Stimulated activated effector memory CD8-positive, alpha-beta T cell treated with anti-CD3 and anti-CD28 coated beads, Interleukin-12 subunit alpha, Interleukin-12 subunit beta, amount 100 ng/mL, for 72 hours (primary cell): Measurements from ENCODE around the gene PRKN.
"Not testable (repeated sequence)": the region's sequence is repeated elsewhere in the genome, so short reads cannot be mapped to it uniquely, and the experiment has no call there.

Experiments used
- ATAC-seq: fragments of 150-1000 bp; cut with Tn5 transposase; 2 replicates; pipeline ENCODE4 v1.10.0; 2021
- DNase-seq, 2 donors: peaks; one replicate each; pipeline ENCODE4 v3.0.0; 2021 to 2022; ENCODE audit warnings: low spot score in 2 of 2
- H3K27ac Mint-ChIP-seq: one replicate; pipeline ENCODE4 v1.8.0; 2022; ENCODE audit warnings: mild to moderate bottlenecking, mixed read lengths
- H3K36me3 Mint-ChIP-seq: one replicate; pipeline ENCODE4 v1.8.0; 2022; ENCODE audit warnings: mild to moderate bottlenecking, mixed read lengths
- H3K4me1 Mint-ChIP-seq: one replicate; pipeline ENCODE4 v1.8.0; 2022; ENCODE audit warnings: mixed read lengths
- H3K4me3 Mint-ChIP-seq: one replicate; pipeline ENCODE4 v1.8.0; 2022; ENCODE audit warnings: mild to moderate bottlenecking, mixed read lengths
- H3K9me3 Mint-ChIP-seq: one replicate; pipeline ENCODE4 v1.8.0; 2022; ENCODE audit warnings: mixed read lengths

The PRKN gene

DNA sequence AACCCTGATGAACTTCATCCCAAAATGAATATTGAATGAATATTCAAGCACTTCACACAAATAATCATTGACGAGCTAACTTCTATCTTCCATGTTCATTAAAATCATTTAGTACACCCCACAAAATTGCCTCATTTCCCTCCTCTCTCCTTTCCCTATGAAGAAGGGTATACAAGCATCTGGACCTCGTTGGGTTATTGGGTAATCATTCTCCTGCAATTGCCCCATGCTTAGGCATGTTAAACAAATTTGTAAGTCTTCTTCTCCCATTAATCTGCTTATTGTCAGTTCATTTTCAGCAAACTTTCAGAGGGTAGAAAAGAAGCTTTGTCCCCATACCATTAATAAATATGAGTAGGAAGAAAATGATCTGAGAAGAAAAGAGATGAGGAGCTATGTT, 27.6 kb downstream of the PRKN start:
- Mint-ChIP-seq H3K27ac (no peak overlapping the region), H3K9me3 (no peaks in the 10 kb centered on the region), H3K4me1 (no peaks in the 10 kb centered on the region), H3K36me3 (no peaks in the 10 kb centered on the region), H3K4me3 (no peak overlapping the region)
- ATAC-seq (no peak), DNase-seq (no peak)

DNA sequence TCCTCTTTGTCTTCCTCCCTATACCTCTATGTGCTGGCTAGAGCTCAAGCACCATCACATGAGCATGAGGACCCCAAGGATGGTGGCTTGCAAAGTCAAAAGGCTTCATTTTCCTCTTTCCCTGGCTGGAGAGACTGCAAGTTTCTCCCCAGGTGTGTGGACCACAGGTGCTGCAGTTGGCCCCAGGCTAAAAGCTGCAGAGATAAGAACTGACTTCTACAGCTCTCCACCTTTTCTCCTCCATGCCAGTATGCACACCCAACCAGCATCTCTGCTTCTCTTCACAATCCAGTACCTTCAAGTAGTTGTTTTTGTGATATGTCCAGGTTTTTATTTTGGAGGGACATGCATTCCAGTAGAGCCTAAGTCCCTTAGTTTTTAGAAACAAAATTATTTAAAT, 29.1 kb downstream of the PRKN start:
- H3K4me3 Mint-ChIP-seq, result no peak overlapping the region
- ATAC-seq (no peak), DNase-seq (no peak)
- H3K27ac Mint-ChIP-seq, result no peak overlapping the region
- no peaks in the 10 kb centered on the region for H3K36me3 Mint-ChIP-seq
- H3K9me3 Mint-ChIP-seq, result no peaks in the 10 kb centered on the region
- no peaks in the 10 kb centered on the region for H3K4me1 Mint-ChIP-seq

DNA sequence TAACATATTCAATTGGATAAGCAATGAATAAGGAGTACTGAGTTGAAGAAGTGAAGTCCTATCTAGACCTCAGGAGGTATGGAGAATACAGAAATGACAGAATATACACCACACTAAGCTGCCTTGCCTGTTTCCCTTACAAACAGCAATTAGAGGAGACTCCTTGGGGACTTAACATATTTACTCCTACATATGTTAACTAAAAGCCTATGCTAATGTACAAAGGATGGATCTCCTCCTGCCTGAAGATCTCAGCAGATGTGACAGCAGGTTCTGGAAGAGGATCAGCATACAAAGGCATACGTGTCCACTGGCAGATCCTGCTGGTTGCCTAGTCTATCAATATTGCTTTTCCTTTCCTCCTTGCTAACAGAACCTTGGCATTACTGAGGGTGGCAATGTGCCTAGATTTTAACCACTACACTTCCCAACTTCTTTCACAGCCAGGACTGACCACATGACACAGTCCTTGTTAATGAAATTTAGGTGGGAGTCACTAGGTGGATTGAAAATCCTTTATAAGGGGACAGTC, 29.6 kb downstream of the PRKN start:
- H3K36me3 Mint-ChIP-seq, result no peaks in the 10 kb centered on the region
- no peak overlapping the region for H3K4me3 Mint-ChIP-seq
- no peaks in the 10 kb centered on the region for H3K9me3 Mint-ChIP-seq
- H3K27ac Mint-ChIP-seq, result no peak overlapping the region
- DNase-seq, result no peak
- H3K4me1 Mint-ChIP-seq, result no peaks in the 10 kb centered on the region
- ATAC-seq, result no peak

DNA sequence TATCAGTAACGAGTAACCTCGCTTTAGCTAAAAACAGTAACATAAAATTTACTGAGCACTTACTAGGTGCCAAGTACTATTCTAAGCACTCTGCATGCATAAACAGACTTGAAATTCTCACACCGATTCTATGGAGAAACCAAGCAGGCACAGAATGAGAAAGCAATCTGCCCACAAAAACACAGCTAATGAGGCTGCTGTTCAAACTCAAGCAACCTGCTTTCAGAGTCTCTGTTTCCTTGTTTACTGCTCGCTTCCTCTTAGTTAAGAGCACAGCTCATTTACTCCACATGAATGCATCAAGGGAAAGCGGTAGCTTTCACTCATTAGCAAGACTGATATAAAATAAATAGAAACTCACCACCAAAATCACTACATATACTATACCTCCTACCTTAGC, 37.4 kb downstream of the PRKN start:
- ATAC-seq (no peak), DNase-seq (no peak)
- Mint-ChIP-seq H3K27ac (no peak overlapping the region), H3K4me1 (no peaks in the 10 kb centered on the region), H3K4me3 (no peak overlapping the region), H3K9me3 (no peaks in the 10 kb centered on the region), H3K36me3 (no peaks in the 10 kb centered on the region)

DNA sequence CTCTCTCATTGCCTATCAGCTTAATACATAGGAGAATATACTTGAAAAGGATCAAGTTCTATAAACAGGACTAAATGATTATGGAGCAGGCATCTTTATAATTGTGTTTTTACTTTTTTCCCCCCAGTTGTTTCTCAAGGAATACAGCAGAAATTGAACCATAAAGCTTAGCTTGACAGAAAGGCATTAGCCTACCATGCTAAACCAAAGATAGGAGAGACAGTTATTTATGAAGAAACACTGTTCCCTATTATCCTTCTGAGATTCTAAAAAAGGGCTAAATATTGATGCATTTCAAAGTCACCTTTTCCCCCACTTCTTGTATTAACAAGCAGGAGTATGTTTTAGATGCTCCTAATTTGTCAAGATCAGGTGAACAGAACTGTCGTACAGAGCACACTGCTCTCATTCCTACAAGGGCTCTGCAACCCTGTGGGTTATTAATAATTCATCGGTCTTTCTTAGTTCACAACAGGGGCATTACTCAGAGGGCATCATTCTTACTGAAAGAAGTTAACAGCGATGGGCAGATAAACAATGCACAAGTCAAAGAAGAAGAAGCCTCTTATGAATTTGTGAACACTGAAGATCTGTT, 38.7 kb downstream of the PRKN start:
- no peaks in the 10 kb centered on the region for H3K4me1 Mint-ChIP-seq
- no peaks in the 10 kb centered on the region for H3K9me3 Mint-ChIP-seq
- no peak overlapping the region for H3K4me3 Mint-ChIP-seq
- DNase-seq (no peak), ATAC-seq (no peak)
- H3K27ac Mint-ChIP-seq, result no peak overlapping the region
- H3K36me3 Mint-ChIP-seq, result no peaks in the 10 kb centered on the region

DNA sequence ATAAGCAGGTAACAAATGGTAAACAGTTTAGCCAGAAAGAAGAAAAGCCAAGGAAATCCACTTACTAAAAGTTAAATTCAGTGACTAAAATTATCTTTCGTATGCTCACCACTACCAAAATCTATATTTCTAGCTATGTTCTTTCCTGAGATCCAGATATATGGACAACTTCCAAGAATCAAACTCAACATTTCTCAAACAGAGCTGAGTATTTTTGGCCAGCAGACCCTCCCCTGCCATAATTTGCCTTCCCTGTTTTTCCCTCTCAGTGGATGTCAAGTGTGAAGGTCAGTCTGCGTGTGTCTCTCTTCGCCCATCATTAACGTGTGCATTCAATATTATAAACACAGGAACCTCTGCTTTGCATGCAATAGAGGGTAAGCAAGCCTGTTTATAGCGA, 42.0 kb downstream of the PRKN start:
- ATAC-seq (no peak), DNase-seq (no peak)
- peaks cover 2% of the 10 kb centered on the region for H3K9me3 Mint-ChIP-seq
- H3K36me3 Mint-ChIP-seq, result no peaks in the 10 kb centered on the region
- H3K27ac Mint-ChIP-seq, result no peak overlapping the region
- H3K4me3 Mint-ChIP-seq, result no peak overlapping the region
- H3K4me1 Mint-ChIP-seq, result no peaks in the 10 kb centered on the region

DNA sequence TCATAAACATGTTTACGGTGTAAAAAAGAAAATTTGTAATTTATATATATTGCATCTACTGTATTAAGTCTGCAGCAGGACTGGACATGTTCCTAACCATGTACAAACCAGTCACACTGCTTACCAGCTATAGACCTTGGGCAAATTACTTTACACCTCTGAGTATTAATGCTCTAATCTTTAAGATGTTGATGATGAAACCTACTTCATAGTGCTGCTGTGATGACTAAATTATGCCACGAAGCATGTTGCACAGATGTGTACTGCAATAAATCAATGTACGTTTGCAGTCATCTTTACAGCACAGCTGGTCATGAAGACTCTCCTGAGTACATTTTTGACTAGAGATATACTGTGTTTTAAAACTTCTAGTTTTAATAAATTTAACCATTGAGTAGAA, 42.6 kb downstream of the PRKN start:
- DNase-seq, result no peak
- ATAC-seq, result no peak
- H3K27ac Mint-ChIP-seq, result no peak overlapping the region

DNA sequence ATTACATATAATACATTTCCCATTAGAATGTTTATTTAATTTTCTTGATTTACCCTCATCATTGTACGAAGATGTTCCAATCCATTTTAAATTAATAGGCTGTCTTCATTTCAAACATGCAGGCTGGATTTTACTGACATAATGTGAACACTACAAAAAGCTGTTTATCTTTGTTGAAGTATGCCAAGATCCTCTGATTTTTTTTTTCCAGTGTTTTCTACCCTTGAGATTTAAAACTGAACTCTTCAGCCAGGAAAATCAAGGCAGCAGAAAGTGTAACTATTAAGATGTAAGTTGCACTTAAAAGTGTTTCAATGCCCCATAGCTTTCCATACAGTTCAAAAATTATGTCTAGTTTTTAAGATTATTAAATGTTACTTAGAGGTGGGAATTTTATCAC, 43.5 kb downstream of the PRKN start:
- DNase-seq (no peak), ATAC-seq (no peak)
- H3K4me3 Mint-ChIP-seq, result no peak overlapping the region
- H3K9me3 Mint-ChIP-seq, result peaks cover 2% of the 10 kb centered on the region
- no peaks in the 10 kb centered on the region for H3K4me1 Mint-ChIP-seq
- H3K27ac Mint-ChIP-seq, result no peak overlapping the region
- no peaks in the 10 kb centered on the region for H3K36me3 Mint-ChIP-seq

More for the DNA sequence above, 42.6 kb downstream of the PRKN start:
- Mint-ChIP-seq H3K36me3 (no peaks in the 10 kb centered on the region), H3K9me3 (peaks cover 2% of the 10 kb centered on the region), H3K4me3 (no peak overlapping the region), H3K4me1 (no peaks in the 10 kb centered on the region)

DNA sequence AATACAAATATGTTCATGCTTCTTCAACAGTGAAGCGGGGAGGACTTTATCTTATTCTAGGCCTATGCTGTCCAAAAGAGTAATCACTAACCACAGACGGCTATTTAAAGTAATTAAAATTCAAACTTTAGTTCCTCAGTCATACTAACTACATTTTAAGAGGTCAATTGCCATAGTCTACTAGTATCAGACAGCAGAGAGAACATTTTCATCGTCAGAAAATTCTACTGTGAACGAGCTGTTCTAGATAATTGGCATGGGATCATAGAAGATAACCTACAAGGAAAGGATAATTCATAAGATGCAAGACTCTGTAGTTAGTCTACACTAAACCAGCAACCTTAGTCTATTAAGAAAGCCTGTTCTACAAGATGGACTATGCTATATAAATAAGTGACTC, 44.4 kb downstream of the PRKN start:
- Mint-ChIP-seq H3K9me3 (peaks cover 2% of the 10 kb centered on the region), H3K36me3 (no peaks in the 10 kb centered on the region), H3K27ac (no peak overlapping the region), H3K4me1 (no peaks in the 10 kb centered on the region), H3K4me3 (no peak overlapping the region)
- DNase-seq (no peak), ATAC-seq (no peak)

DNA sequence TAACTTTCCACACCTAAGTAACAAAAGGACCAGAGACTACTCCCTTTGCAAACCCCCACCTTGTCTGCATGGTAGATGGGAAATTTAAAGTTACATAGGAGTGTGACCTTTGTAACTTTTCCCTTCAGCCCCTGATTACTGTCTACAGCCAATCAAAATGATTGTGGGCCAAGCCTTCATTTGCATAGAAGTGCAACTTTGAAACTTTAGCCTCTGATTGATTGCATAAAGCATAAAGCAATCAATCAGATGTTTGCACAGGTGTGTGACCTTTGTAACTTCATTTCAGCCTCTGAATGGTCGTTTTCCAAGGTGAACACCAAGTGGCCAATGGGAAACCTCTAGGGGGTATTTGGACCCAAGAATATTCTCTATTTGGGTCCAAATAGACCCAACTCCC, 46.1 kb downstream of the PRKN start:
- H3K9me3 Mint-ChIP-seq, result peaks cover 2% of the 10 kb centered on the region
- no peaks in the 10 kb centered on the region for H3K4me1 Mint-ChIP-seq
- no peaks in the 10 kb centered on the region for H3K36me3 Mint-ChIP-seq
- H3K4me3 Mint-ChIP-seq, result no peak overlapping the region
- DNase-seq (no peak), ATAC-seq (no peak)
- H3K27ac Mint-ChIP-seq, result no peak overlapping the region

DNA sequence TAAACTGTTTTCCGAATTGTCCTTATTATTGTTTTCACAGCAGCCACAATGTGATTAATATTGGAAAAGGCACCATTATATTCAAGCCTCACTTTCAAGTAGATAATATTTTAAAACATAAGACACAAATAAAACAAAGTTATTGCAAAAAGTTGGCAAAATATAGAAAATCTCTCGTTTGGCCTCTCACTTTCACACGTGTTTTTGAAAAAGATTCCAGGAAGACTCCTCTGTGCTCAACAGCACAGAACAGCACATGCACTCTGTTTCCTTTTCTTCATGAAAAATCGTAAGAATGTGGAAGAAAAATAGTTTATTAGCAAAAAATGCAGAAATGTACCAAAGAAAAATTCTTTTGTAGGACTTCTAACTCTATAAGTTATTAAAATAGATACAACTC, 46.7 kb downstream of the PRKN start:
- DNase-seq, result no peak
- peaks cover 2% of the 10 kb centered on the region for H3K9me3 Mint-ChIP-seq
- no peak overlapping the region for H3K27ac Mint-ChIP-seq
- no peak for ATAC-seq
- no peaks in the 10 kb centered on the region for H3K4me1 Mint-ChIP-seq
- no peak overlapping the region for H3K4me3 Mint-ChIP-seq
- H3K36me3 Mint-ChIP-seq, result no peaks in the 10 kb centered on the region

DNA sequence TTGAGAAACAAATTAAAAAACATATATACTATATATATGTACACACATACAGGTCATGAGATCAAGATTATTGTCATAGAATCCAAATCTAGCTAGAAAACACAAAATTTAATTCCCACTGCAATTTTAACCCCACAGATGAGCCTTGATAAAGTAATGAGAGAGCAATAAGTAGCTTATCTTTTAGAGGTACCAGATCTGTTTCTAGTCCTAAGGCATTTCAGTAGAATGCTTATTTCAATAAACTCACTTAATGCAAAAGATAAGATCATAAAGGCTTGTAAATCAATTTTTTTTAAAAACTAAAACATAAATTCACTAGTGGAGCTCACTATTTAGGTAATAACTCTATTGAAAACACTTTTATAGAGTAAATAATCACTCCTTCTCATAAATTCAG, 47.2 kb downstream of the PRKN start:
- ATAC-seq (no peak), DNase-seq (no peak)
- Mint-ChIP-seq H3K4me3 (no peak overlapping the region), H3K27ac (no peak overlapping the region), H3K36me3 (no peaks in the 10 kb centered on the region), H3K4me1 (no peaks in the 10 kb centered on the region), H3K9me3 (peaks cover 2% of the 10 kb centered on the region)

DNA sequence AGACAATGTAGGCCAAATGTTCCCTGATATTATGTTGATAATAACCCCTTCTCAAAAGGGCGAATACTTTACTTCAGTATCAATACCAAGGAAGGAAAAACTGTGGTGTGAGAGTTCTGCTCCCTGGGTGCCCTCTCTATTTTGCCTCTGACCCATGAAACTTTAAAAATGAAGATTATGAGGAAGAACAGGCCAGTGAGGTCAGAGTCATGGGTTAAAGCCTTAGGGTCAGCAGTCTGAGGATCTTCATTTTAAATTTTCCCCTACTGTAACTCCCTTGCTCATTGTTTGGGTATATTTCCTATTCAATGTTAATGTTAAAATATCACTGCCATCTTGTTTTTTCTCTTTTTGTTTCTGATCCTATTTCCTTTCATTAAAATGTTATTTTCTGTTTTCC, 47.9 kb downstream of the PRKN start:
- H3K4me3 Mint-ChIP-seq, result no peak overlapping the region
- H3K27ac Mint-ChIP-seq, result no peak overlapping the region
- H3K36me3 Mint-ChIP-seq, result no peaks in the 10 kb centered on the region
- peaks cover 4% of the 10 kb centered on the region for H3K9me3 Mint-ChIP-seq
- no peak for DNase-seq
- no peak for ATAC-seq
- no peaks in the 10 kb centered on the region for H3K4me1 Mint-ChIP-seq

DNA sequence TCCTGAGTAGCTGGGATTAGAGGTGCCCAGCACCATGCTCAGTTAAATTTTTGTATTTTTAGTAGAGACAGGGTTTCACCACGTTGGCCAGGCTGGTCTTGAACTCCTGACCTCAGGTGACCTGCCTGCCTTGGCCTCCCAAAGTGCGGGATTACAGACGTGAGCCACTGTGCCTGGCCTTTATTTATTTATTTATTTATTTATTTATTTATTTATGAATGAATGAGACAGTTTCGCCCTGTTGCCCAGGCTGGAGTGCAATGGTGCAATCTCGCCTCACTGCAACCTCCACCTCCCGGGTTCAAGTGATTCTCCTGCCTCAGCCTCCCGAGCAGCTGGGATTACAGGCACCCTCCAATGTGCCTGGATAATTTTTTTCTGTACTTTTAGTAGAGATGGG, 48.7 kb downstream of the PRKN start:
- DNase-seq, H3K9me3 Mint-ChIP-seq, H3K4me3 Mint-ChIP-seq, H3K27ac Mint-ChIP-seq, H3K4me1 Mint-ChIP-seq, H3K36me3 Mint-ChIP-seq, ATAC-seq: not testable (repeated sequence)

DNA sequence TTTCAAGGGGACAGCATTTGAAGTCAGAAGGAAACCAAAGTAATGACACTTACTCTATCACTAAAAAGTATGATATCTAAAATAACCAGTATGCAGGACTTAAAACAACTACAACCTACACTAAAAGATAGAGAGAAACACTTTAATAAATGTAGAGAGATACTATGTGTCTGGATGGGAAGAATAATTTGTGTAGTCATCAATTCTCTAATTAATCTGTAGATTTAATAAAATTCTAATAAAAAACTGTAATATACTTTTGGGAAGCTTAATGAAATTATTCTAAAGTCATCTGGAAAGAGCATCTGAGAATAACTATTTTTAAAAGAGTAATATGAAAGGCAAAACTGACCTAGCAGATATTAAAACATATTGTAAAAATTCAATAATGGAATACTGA, 52.1 kb downstream of the PRKN start:
- Mint-ChIP-seq H3K4me1 (no peaks in the 10 kb centered on the region), H3K27ac (no peak overlapping the region), H3K9me3 (peaks cover 7% of the 10 kb centered on the region), H3K36me3 (no peaks in the 10 kb centered on the region), H3K4me3 (no peak overlapping the region)
- DNase-seq (no peak), ATAC-seq (no peak)

DNA sequence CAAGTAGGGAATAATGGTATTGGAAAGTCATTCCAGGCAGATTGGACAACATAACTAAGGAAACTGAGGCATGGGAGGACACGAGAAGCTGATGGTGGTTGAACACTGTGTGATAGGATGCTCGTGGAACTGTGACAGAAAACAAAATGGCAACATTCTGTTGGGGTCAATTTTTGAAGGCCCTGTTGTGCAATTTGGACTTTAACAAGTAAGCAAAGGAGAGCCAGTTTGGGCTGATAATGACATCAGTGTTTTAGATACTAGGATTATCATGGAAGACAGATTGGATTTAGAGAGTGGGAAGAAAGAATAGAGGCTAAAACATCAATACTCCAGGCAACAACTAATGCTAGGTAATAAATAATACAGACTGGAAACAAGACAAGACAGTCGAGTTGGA, 53.1 kb downstream of the PRKN start:
- H3K4me3 Mint-ChIP-seq, result no peak overlapping the region
- H3K27ac Mint-ChIP-seq, result no peak overlapping the region
- no peaks in the 10 kb centered on the region for H3K4me1 Mint-ChIP-seq
- peaks cover 7% of the 10 kb centered on the region for H3K9me3 Mint-ChIP-seq
- ATAC-seq, result no peak
- DNase-seq, result no peak
- H3K36me3 Mint-ChIP-seq, result no peaks in the 10 kb centered on the region

DNA sequence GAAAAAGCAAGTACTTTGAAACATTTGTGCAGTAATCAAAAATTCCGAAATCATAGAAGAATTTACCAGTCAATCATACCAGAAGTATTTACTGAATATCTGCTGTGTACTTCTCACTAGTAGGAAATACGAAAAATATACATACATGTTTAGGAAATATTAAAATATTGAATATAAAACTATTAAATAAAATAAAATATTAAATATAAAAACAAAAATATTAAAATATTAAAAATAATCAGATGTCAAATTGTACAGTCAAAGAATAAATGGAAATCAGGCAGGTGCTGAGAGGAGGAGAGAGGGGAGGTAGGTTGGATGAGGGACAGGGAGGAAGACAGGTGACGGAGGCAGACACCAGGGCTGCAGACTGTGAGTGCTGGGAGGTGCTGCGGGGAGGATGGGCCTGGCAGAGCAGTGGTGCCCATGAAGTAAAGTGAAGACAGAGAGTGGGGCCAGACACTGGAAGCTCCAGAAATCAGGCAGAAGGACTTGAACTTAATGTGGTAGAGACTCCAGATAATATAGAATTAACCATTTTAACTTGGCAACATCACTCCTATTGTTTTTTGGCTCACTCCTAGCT, 55.9 kb downstream of the PRKN start:
- Mint-ChIP-seq H3K27ac (no peak overlapping the region), H3K4me3 (no peak overlapping the region), H3K36me3 (no peaks in the 10 kb centered on the region), H3K9me3 (peaks cover 7% of the 10 kb centered on the region), H3K4me1 (no peaks in the 10 kb centered on the region)
- ATAC-seq (no peak), DNase-seq (no peak)
